GM21619 (cell line): ENCODE results near the gene FYCO1.
A peak's percentile ranks its signal among the peaks of the same experiment; 100 is the strongest.
"Not testable (repeated sequence)": the region's sequence is repeated elsewhere in the genome, so short reads cannot be mapped to it uniquely, and the experiment has no call there.

ENCODE experiments used
- ATAC-seq: cut with Tn5 transposase; IDR thresholded peaks from one replicate; pipeline ENCODE4 v1.9.1; 2021; ENCODE audit not compliant: unreplicated experiment

FYCO1 gene

GRCh38 chr3:46010519-46011113 lies 15.0 kb upstream of the FYCO1 start:
- ATAC-seq, result no peak

GRCh38 chr3:46008058-46008457 lies 12.4 kb upstream of the FYCO1 start:
- no peak for ATAC-seq

- no peak for ATAC-seq
Measured at GRCh38 chr3:46007280-46007679, 11.7 kb upstream of the FYCO1 start.

GRCh38 chr3:46006238-46007032 lies 10.8 kb upstream of the FYCO1 start:
- no peak for ATAC-seq

- not testable (repeated sequence) for ATAC-seq
Measured at GRCh38 chr3:46003706-46004105, 8.1 kb upstream of the FYCO1 start.

- no peak for ATAC-seq
Measured at GRCh38 chr3:46001178-46001577, 5.6 kb upstream of the FYCO1 start.

GRCh38 chr3:45997942-45998341 lies 2.3 kb upstream of the FYCO1 start:
- ATAC-seq, result no peak

GRCh38 chr3:45997499-45997898 lies 1.9 kb upstream of the FYCO1 start:
- ATAC-seq, result not testable (repeated sequence)

GRCh38 chr3:45994419-45995235 lies 997 bp downstream of the FYCO1 start:
- peak; percentile 13 for ATAC-seq

- no peak for ATAC-seq
Measured at GRCh38 chr3:45993421-45994027, 2.1 kb downstream of the FYCO1 start.

- ATAC-seq, result no peak
Measured at GRCh38 chr3:45992821-45993221, 2.8 kb downstream of the FYCO1 start.

- ATAC-seq, result no peak
Measured at GRCh38 chr3:45992133-45992729, 3.4 kb downstream of the FYCO1 start.

- no peak for ATAC-seq
Measured at GRCh38 chr3:45991341-45991740, 4.3 kb downstream of the FYCO1 start.

- ATAC-seq, result no peak
Measured at GRCh38 chr3:45990181-45990580, 5.4 kb downstream of the FYCO1 start.

GRCh38 chr3:45988804-45989203 lies 6.8 kb downstream of the FYCO1 start:
- no peak for ATAC-seq

GRCh38 chr3:45988362-45988761 lies 7.3 kb downstream of the FYCO1 start:
- ATAC-seq, result no peak

- no peak for ATAC-seq
Measured at GRCh38 chr3:45987368-45988291, 8.0 kb downstream of the FYCO1 start.

- ATAC-seq, result no peak
Measured at GRCh38 chr3:45986303-45986982, 9.2 kb downstream of the FYCO1 start.

- no peak for ATAC-seq
Measured at GRCh38 chr3:45985532-45986302, 9.9 kb downstream of the FYCO1 start.
